Neural progenitor cell (in vitro differentiated cells): ENCODE data around the gene PSME2. TPM values are rescaled to one million over a fixed set of nuclear protein-coding genes. Genes with fewer than 3 reads are reported as not detected.
"Not testable (repeated sequence)": the region's sequence is repeated elsewhere in the genome, so short reads cannot be mapped to it uniquely, and the experiment has no call there.

ENCODE experiments used
- DNase-seq: peaks from one replicate; pipeline ENCODE4 v3.0.0-alpha.2; 2016; ENCODE audit warnings: low spot score
- H2AFZ ChIP-seq: fragments of 200-600 bp; sonication (generic); replicated peaks from 2 replicates; pipeline ENCODE4 v1.6.1; 2016; ENCODE audit warnings: antibody characterized with exemption
- H3F3A ChIP-seq: fragments of 200-600 bp; sonication (generic); 2 replicates; pipeline ENCODE4 v1.6.1; 2016; ENCODE audit warnings: antibody characterized with exemption, low read depth
- H3K27ac ChIP-seq: fragments of 200-600 bp; sonication (generic); 2 replicates; pipeline ENCODE4 v1.5.1; 2016; ENCODE audit warnings: mild to moderate bottlenecking
- H3K27me3 ChIP-seq: fragments of 200-600 bp; sonication (generic); 2 replicates; pipeline ENCODE4 v1.6.1; 2016; ENCODE audit warnings: mild to moderate bottlenecking, moderate library complexity
- H3K36me3 ChIP-seq: fragments of 200-600 bp; sonication (generic); 2 replicates; pipeline ENCODE4 v1.5.1; 2016
- H3K4me1 ChIP-seq: fragments of 200-600 bp; sonication (generic); 2 replicates; pipeline ENCODE4 v1.6.1; 2016; ENCODE audit warnings: mixed run types
- H3K4me2 ChIP-seq: fragments of 200-600 bp; sonication (generic); 2 replicates; pipeline ENCODE4 v1.6.1; 2016
- H3K4me3 ChIP-seq: fragments of 200-600 bp; sonication (generic); 2 replicates; pipeline ENCODE4 v1.5.1; 2016
- H3K79me2 ChIP-seq: fragments of 200-600 bp; sonication (generic); 2 replicates; pipeline ENCODE4 v1.6.1; 2016; ENCODE audit warnings: low read depth
- H3K9ac ChIP-seq: fragments of 200-600 bp; sonication (generic); 2 replicates; pipeline ENCODE4 v1.6.1; 2016
- H3K9me3 ChIP-seq: fragments of 200-600 bp; sonication (generic); 2 replicates; pipeline ENCODE4 v1.5.1; 2016; ENCODE audit warnings: low read depth
- H4K20me1 ChIP-seq: fragments of 200-600 bp; sonication (generic); 2 replicates; pipeline ENCODE4 v1.6.1; 2016; ENCODE audit warnings: low read depth
- H3K27ac Mint-ChIP-seq: 3 replicates; pipeline ENCODE4 v1.8.0; 2021; ENCODE audit warnings: mixed read lengths
- H3K27me3 Mint-ChIP-seq: 2 replicates; pipeline ENCODE4 v1.8.0; 2022; ENCODE audit warnings: low read depth, mild to moderate bottlenecking, inconsistent platforms, moderate library complexity, mixed read lengths; ENCODE audit not compliant: insufficient read depth
- H3K36me3 Mint-ChIP-seq: 3 replicates; pipeline ENCODE4 v1.8.0; 2021; ENCODE audit warnings: mixed read lengths
- H3K4me1 Mint-ChIP-seq: 3 replicates; pipeline ENCODE4 v1.8.0; 2021; ENCODE audit warnings: mixed read lengths
- H3K4me3 Mint-ChIP-seq: 3 replicates; pipeline ENCODE4 v1.8.0; 2021; ENCODE audit warnings: mild to moderate bottlenecking, moderate library complexity, mixed read lengths
- H3K9me3 Mint-ChIP-seq: 3 replicates; pipeline ENCODE4 v1.8.0; 2020; ENCODE audit warnings: mixed read lengths
- CTCF ChIP-seq: fragments of 200-600 bp; sonication (generic); IDR thresholded peaks from 2 replicates; pipeline ENCODE4 v1.5.1; 2017; ENCODE audit warnings: antibody characterized with exemption, mild to moderate bottlenecking
- EZH2 ChIP-seq: fragments of 200-600 bp; sonication (generic); IDR thresholded peaks from 2 replicates; pipeline ENCODE4 v1.6.1; 2017; ENCODE audit warnings: antibody characterized with exemption, mild to moderate bottlenecking, moderate library complexity
- EZH2phosphoT487 ChIP-seq: fragments of 200-600 bp; sonication (generic); IDR thresholded peaks from 2 replicates; pipeline ENCODE4 v1.6.1; 2017; ENCODE audit warnings: antibody characterized with exemption
- total RNA-seq: library from RNA; depleted of rRNA; stranded (reverse); fragments of >200 nt; gene quantifications from 2 replicates; pipeline ENCODE4 v1.2.3, GENCODE V29; 2015; ENCODE audit warnings: low replicate concordance

The PSME2 gene
- total RNA-seq, 1 donor from 2014 or later = 43.5 TPM

GRCh38 chr14:24106672-24107271 is 39.6 kb downstream of the PSME2 start:
- Histone ChIP-seq H3K9ac (no peak overlapping the region), H2AFZ (no peak overlapping the region), H4K20me1 (no peaks in the 10 kb centered on the region), H3F3A (no peaks in the 10 kb centered on the region), H3K9me3 (no peaks in the 10 kb centered on the region), H3K4me3 (no peak overlapping the region), H3K4me2 (no peak overlapping the region), H3K27me3 (no peaks in the 10 kb centered on the region), H3K4me1 (no peaks in the 10 kb centered on the region), H3K27ac (no peak overlapping the region), H3K36me3 (no peaks in the 10 kb centered on the region), H3K79me2 (no peaks in the 10 kb centered on the region)
- no peak for DNase-seq
- H3K9me3 Mint-ChIP-seq = no peaks in the 10 kb centered on the region
- H3K27me3 Mint-ChIP-seq = peaks cover 6% of the 10 kb centered on the region
- H3K36me3 Mint-ChIP-seq = no peaks in the 10 kb centered on the region
- H3K27ac Mint-ChIP-seq = no peak overlapping the region
- TF ChIP-seq EZH2 = no peak
- no peak for TF ChIP-seq CTCF
- no peak for TF ChIP-seq EZH2phosphoT487
- no peak overlapping the region for H3K4me3 Mint-ChIP-seq
- peaks cover 2% of the 10 kb centered on the region for H3K4me1 Mint-ChIP-seq

- not testable (repeated sequence) for H3K4me1 Mint-ChIP-seq, H3K4me3 ChIP-seq, H3K36me3 Mint-ChIP-seq, H3K4me1 ChIP-seq, H3F3A ChIP-seq, H3K9me3 ChIP-seq, H3K4me2 ChIP-seq, H3K27me3 Mint-ChIP-seq, H3K4me3 Mint-ChIP-seq, H3K9me3 Mint-ChIP-seq, DNase-seq, H2AFZ ChIP-seq, H4K20me1 ChIP-seq, H3K27me3 ChIP-seq, H3K79me2 ChIP-seq, H3K27ac ChIP-seq, H3K9ac ChIP-seq, H3K36me3 ChIP-seq
- peak overlapping the region; percentile 67 for H3K27ac Mint-ChIP-seq
These were observed 40.7 kb downstream of the PSME2 start for GRCh38 chr14:24105609-24106239.

- Histone ChIP-seq H3F3A (no peaks in the 10 kb centered on the region), H3K27me3 (no peaks in the 10 kb centered on the region), H4K20me1 (no peaks in the 10 kb centered on the region), H3K9ac (no peak overlapping the region), H3K4me2 (no peak overlapping the region), H3K36me3 (no peaks in the 10 kb centered on the region), H3K27ac (no peak overlapping the region), H3K79me2 (no peaks in the 10 kb centered on the region), H2AFZ (no peak overlapping the region), H3K9me3 (no peaks in the 10 kb centered on the region), H3K4me3 (no peak overlapping the region), H3K4me1 (no peaks in the 10 kb centered on the region)
- TF ChIP-seq CTCF = no peak
- TF ChIP-seq EZH2phosphoT487 = no peak
- no peak for TF ChIP-seq EZH2
- no peak overlapping the region for H3K27ac Mint-ChIP-seq
- H3K36me3 Mint-ChIP-seq = no peaks in the 10 kb centered on the region
- H3K4me1 Mint-ChIP-seq = no peaks in the 10 kb centered on the region
- H3K27me3 Mint-ChIP-seq = peaks cover 8% of the 10 kb centered on the region
- no peaks in the 10 kb centered on the region for H3K9me3 Mint-ChIP-seq
- DNase-seq = no peak
- H3K4me3 Mint-ChIP-seq = no peak overlapping the region
These were observed 43.0 kb downstream of the PSME2 start for GRCh38 chr14:24103451-24103850.

GRCh38 chr14:24102357-24103048 is 43.9 kb downstream of the PSME2 start:
- Histone ChIP-seq H3K9me3 (no peaks in the 10 kb centered on the region), H3K9ac (no peak overlapping the region), H3K27ac (no peak overlapping the region), H3K4me3 (no peak overlapping the region), H3K27me3 (no peaks in the 10 kb centered on the region), H3K79me2 (no peaks in the 10 kb centered on the region), H3K4me1 (no peaks in the 10 kb centered on the region), H3F3A (no peaks in the 10 kb centered on the region), H2AFZ (no peak overlapping the region), H3K4me2 (no peak overlapping the region), H4K20me1 (no peaks in the 10 kb centered on the region), H3K36me3 (no peaks in the 10 kb centered on the region)
- Mint-ChIP-seq H3K4me1 (no peaks in the 10 kb centered on the region), H3K27ac (no peak overlapping the region), H3K4me3 (no peak overlapping the region), H3K9me3 (no peaks in the 10 kb centered on the region), H3K27me3 (peaks cover 8% of the 10 kb centered on the region), H3K36me3 (no peaks in the 10 kb centered on the region)
- DNase-seq = no peak
- TF ChIP-seq CTCF = no peak
- no peak for TF ChIP-seq EZH2phosphoT487
- TF ChIP-seq EZH2 = no peak
